HG02763 (cell line): Measurements from ENCODE around the gene ELMO1.

Experiments
- ATAC-seq: cut with Tn5 transposase; IDR thresholded peaks from one replicate; pipeline ENCODE4 v1.9.1; 2021; ENCODE audit warnings: mild to moderate bottlenecking, moderate library complexity; ENCODE audit not compliant: unreplicated experiment

The ELMO1 gene

DNA sequence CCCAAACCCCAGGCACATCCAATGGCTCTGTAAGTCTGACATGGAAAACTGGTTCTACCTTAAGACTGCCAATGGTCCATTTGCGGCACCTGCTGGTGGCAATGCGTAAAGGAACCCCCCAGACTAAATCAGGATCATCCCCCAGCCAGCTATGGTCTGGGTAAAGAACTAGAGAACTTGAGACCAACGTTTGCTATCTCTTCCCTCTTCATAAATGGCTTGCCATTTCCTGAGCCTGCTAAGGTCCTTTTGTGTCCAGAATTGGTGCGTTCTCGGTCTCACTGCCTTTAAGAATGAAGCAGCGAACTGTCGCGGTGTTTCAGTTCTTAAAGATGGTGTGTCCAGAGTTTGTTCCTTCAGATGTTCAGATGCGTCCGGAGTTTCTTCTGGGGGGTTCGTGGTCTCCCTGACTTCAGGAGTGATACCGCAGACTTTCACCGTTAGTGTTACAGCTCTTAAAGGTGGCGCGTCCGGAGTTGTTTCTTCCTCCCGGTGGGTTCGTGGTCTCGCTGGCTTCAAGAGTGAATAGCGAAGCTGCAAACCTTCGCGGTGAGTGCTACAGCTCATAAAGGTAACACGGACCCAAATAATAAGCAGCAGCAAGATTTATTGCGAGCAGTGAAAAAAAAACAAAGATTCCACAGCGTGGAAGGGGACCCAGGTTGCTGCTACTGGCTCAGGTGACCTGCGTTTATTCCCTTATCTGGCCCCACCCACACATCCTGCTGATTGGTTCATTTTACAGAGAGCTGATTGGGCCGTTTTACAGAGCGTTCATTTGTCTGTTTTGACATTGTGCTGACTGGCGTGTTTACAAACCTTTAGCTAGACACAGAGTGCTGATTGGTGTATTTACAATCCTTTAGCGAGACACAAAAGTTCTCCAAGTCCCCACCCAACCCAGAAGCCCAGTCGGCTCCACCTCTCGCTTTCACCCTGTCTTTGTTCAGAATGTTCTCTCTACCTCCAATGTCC is 95.4 kb downstream of the ELMO1 start:
- peak; percentile 55 for ATAC-seq

GRCh38 chr7:37352251-37352880 is 96.3 kb downstream of the ELMO1 start:
- ATAC-seq: no peak

DNA sequence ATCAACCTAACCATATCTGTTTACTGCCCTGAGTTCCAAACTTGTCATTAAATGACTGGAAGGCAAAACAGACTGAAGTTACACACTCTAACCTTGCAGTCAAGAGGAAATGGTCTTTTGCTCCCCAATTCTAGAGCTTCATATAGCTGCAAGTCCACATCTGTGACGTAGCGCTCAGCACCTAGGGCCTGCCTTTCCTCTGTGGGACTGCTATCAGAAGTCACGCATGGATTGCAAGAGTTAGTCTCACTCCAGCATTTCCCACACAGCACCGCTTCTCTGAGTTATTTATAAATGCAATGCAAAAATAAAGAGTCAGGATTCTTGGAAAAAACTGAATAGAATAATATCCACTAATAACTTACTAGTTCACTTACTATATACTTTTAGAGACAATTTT is 96.9 kb downstream of the ELMO1 start:
- ATAC-seq: no peak

- ATAC-seq: no peak
Observed at GRCh38 chr7:37349979-37350590, 98.6 kb downstream of the ELMO1 start.

DNA sequence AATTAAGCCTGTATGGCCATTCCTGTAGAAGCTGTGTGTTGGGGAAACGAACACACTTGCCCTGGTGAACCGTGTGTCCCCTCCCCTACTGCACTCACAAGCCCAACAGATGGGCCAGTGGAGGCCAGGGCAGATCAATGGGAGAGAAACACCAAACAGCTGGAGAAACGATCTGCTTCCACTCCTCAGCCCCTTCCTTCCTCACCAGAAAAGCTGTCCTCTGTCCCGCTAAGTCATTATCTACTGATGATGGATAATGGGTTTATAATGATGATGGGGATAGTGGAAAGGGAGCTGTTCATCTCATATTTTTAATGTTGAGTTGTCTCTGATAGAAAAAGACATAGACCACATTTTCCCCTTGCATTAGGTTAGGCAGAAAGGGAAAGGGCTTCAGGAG is 99.7 kb downstream of the ELMO1 start:
- no peak for ATAC-seq

GRCh38 chr7:37346761-37347160 is 101.9 kb downstream of the ELMO1 start:
- no peak for ATAC-seq

GRCh38 chr7:37344886-37345579 is 103.6 kb downstream of the ELMO1 start:
- peak; percentile 27 for ATAC-seq

DNA sequence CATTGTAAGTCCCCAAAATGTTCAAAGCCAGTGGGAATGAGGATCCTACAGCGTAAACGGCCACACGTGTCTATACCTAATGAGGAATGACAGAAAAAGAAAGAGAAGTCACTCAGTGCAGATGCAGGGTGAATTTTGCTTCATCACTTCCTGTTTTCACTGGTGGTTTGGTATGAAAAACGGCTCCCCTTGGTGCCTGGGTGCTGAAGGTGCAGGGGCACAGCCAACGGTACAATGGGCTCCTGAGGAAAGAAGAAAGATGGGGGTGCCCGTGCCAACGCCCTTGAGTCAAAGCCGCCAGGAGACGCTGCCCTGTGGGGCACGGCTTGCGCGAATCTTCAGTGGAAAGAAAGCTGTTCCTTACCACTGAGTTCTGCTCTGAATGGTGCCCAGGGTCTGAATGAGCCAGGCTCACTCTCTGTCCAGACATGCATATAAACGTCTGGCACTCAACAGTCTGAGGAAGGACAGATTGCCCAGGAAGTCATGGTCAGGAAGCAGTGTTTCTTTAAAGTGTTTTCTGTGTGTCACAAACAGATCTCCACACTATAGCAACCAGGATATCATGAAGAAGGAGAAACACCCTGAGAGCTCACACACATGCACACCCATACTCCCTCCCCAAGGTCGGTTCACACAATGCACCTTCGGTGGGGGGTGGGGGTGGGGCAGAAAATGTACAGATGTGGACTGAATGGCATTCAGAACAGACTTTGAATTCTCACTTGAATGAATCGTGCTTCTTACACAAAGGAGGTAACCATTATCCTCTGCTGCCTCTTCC is 105.8 kb downstream of the ELMO1 start:
- peak; percentile 53 for ATAC-seq

- no peak for ATAC-seq
Observed at GRCh38 chr7:37342176-37342687, 106.4 kb downstream of the ELMO1 start.

DNA sequence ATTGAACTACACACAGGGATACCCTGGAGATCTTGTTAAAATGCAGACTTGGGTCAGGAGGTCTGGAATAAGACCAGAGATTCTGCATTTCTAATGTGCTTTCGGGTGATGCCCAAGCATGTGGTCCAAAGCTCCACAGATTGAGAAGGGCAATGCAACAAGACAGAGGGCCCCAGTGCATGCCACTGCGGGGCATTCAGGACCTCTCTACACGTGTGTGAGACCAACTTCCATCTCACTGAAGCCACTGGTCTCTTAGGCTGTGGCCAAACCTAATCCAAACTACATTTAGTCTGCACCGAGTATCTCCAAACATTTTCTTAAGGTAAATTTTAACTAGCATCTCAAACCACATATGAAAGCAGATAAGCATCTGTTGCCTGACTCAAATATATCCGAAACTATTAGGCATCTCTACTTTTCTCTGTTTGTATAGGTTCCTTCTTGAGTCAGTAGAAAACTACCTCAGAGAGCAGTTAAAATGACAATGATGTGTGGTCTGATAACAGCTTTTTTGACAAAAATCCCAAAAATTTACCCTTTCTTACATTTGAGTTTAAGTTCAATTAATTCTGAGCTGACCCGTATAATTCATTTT is 107.5 kb downstream of the ELMO1 start:
- ATAC-seq: peak; percentile 35

DNA sequence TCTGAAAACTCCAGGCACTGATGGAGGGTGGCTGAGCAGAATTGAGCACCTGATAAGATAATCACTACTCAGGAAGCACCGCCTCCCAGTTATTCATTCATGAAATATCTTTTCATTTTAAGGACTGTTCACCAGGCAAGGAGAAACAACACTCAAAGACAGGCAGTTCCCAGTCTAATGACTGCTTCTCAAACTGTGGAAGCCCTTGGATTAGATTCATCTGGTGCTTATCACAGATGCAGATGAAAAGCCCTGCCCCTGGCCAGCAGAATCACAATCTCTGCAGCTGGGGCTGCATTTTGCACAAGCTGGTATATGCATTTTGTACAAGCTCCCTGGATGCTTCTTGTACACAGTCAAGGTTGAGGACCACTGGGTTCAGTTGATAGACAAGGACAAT is 109.7 kb downstream of the ELMO1 start:
- no peak for ATAC-seq

GRCh38 chr7:37337522-37337921 is 111.1 kb downstream of the ELMO1 start:
- no peak for ATAC-seq

GRCh38 chr7:37336259-37336658 is 112.4 kb downstream of the ELMO1 start:
- peak; percentile 87 for ATAC-seq

DNA sequence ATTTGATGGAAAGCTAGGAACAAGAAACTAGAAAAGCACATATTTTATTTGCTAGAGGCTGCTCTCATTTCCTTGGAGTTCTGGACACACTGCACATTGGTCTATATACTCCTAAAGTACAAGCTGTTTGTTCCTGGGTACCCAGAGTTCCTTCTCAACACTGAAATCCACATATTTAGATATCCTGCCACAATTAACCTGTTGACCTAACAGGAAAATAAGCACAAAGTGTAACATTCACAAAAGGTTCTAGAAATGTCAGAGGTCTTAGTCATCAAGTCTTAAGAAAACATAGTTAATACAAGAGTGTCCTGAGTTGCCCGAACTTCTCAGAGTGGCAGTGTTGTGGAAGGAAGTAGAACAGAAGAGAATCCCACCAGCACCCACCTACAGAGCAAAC is 115.6 kb downstream of the ELMO1 start:
- ATAC-seq: no peak

DNA sequence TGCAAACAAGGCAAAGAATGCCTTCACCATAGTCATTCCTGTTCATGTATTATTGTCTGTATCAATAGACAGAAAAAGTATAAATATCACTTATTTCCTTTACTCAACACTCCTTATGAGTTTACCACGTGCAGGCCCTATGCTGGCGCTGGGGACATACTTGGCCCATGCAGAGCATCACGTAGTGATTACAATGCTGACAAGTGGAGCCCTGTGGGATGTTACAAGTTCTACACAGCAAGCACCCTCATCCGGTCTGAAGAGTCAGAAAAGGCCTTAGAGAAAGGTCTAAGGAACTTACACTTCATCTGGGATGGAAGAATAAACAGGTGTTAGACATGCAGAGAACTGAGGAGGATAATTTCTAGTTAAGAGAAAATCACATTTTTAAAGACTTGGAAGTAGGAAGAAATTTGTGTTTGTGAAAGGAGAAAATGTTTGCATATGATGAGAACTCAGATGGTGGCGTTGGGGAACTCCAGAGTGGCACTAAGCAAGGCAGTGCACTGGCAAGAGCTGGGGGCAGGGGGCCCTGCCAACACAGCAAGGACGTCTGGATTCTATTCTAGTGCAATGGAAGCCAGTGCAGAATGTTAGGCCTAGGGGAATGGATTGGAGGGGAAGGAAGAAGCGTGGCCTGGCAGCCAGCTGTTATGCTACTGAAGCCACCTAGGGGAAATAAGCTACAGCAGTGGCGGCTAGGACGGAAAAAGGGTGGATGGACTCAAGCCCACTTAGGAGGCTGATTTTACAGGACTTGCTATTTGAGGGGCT is 116.2 kb downstream of the ELMO1 start:
- ATAC-seq: no peak

- no peak for ATAC-seq
Observed at GRCh38 chr7:37330775-37331174, 117.9 kb downstream of the ELMO1 start.

DNA sequence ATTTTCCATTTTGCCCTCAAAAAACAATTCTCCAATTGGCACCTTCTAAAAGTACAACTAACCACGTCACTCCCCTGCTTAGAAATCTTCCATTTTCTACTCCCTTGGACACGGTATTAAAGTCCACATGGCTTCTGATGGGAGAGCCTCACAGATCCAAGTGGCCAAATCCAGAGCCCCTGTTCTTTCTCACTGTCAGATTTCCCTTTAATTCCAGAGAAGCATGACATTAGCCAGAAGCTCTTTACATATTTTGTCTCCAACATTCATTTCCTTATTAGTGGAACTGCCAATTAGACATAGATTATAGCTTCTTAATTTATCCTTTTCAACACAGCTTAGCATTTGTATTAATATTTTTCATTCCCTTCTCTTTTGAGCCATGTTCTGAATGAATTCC is 118.7 kb downstream of the ELMO1 start:
- no peak for ATAC-seq

GRCh38 chr7:37327288-37327687 is 121.4 kb downstream of the ELMO1 start:
- ATAC-seq: no peak

DNA sequence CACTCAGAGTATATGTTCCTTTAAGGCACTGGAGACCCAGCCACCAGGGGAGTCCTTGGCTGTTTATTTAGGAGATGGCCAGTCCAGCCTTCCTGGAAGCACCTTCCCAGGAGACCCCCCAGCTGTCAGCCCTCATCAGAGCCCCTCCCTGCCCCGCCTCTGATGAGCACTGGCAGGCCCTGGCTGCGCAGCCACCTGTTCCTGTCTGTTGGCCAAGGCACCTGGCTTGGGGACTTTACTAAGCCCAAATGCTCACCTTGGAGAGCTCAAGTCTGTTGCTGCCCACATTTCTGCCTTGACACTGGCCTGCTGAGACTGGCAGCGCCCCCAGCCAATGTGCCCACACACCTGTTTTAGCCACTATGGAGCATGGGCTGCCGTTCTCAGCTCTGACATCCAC is 124.7 kb downstream of the ELMO1 start:
- ATAC-seq: no peak
